ENCODE results near the gene TAPBP. TPM values are rescaled to one million over a fixed set of nuclear protein-coding genes. Genes with fewer than 3 reads are reported as not detected.

TAPBP gene
- total RNA-seq, 1 experiment from 2014 or later = 28.2 TPM

DNA sequence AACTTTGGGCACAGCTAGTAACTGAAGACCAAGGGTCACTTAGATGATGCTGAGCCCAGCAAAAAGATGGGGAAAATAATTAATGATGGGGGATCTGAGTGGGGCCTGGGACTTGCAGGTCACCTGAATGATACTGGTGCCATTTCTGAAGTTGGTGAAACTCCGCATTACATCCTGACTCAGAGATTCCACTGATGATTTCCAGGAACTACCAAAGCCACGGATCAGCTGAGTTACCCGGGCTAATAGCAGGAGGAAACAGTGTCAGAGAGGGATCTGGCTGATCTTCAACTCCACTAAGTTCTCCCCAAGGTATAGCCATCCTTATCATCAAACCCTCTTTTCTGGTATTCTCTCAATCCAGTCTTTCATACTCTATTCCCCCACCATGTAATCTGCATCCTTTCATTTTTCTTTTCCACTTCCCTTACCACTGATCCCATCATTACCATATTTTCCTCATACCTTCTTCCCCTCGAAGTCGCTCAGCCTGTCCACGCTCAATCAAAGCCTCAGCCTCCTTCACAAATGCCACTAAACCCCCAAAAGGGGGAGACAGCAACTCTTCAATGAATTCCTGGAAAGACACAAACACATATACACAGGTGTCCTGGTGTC is 62.4 kb downstream of the TAPBP start:
- DNase-seq = no peak
- H3K23me2 ChIP-seq (ENCODE audit: insufficient read length, low read depth, low read length, poor library complexity, severe bottlenecking) = peaks cover 17% of the 10 kb centered on the region
- no peaks in the 10 kb centered on the region; a peak in 1 of 5 replicates for H3K9me3 Mint-ChIP-seq
- no peaks in the 10 kb centered on the region for H3K79me1 ChIP-seq (ENCODE audit: insufficient read depth, low read depth, low read length, poor library complexity, severe bottlenecking)
- H3K27ac ChIP-seq (ENCODE audit: insufficient read length, low read depth, low read length) = no peak overlapping the region
- H4K8ac ChIP-seq (replicated peaks; ENCODE audit: insufficient read length, low read depth, low read length) = no peak overlapping the region
- no peaks in the 10 kb centered on the region; the same call in 1 of the 2 replicates for H3K4me1 ChIP-seq (ENCODE audit: insufficient read depth, low read length)
- H4K91ac ChIP-seq (ENCODE audit: insufficient read length, low read depth, low read length) = no peak overlapping the region
- H3K36me3 Mint-ChIP-seq (ENCODE audit: insufficient read depth in 1 of 3, low read depth in 3 of 3) = peaks cover 10 to 29% (median 23%) of the 10 kb centered on the region in 3 experiments; a peak in 6 of 7 replicates
- H3T11ph ChIP-seq (ENCODE audit: low read length) = no peak overlapping the region
- H3K4me3 Mint-ChIP-seq = no peak overlapping the region; a peak in 1 of 5 replicates
- H3K56ac ChIP-seq (ENCODE audit: insufficient read length, low read depth, low read length) = no peak overlapping the region
- no peak overlapping the region for H2BK15ac ChIP-seq (ENCODE audit: low read depth, low read length)
- no peaks in the 10 kb centered on the region for H4K20me1 ChIP-seq (ENCODE audit: control insufficient read depth, insufficient read depth, insufficient read length)
- H3K27me3 ChIP-seq (ENCODE audit: insufficient read depth, low read length) = no peaks in the 10 kb centered on the region; the same call in 1 of the 2 replicates
- no peaks in the 10 kb centered on the region for H3K79me2 ChIP-seq (ENCODE audit: insufficient read depth, low read length)
- TF ChIP-seq, protein P1, sequence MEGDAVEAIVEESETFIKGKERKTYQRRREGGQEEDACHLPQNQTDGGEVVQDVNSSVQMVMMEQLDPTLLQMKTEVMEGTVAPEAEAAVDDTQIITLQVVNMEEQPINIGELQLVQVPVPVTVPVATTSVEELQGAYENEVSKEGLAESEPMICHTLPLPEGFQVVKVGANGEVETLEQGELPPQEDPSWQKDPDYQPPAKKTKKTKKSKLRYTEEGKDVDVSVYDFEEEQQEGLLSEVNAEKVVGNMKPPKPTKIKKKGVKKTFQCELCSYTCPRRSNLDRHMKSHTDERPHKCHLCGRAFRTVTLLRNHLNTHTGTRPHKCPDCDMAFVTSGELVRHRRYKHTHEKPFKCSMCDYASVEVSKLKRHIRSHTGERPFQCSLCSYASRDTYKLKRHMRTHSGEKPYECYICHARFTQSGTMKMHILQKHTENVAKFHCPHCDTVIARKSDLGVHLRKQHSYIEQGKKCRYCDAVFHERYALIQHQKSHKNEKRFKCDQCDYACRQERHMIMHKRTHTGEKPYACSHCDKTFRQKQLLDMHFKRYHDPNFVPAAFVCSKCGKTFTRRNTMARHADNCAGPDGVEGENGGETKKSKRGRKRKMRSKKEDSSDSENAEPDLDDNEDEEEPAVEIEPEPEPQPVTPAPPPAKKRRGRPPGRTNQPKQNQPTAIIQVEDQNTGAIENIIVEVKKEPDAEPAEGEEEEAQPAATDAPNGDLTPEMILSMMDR (conservative IDR thresholded peaks at IDR 0.05) = no peak
- no peak overlapping the region for H2BK120ac ChIP-seq (ENCODE audit: low read depth, low read length, poor library complexity, severe bottlenecking)
- H2AFZ ChIP-seq (ENCODE audit: low read length) = no peak overlapping the region
- no peak overlapping the region for H3K9ac ChIP-seq (ENCODE audit: extremely low read depth, insufficient read length, low read length)
- H3K23ac ChIP-seq (ENCODE audit: insufficient read length, low read depth, low read length) = no peak overlapping the region
- H2BK20ac ChIP-seq (ENCODE audit: low read depth, low read length, poor library complexity, severe bottlenecking) = no peak overlapping the region
- H3K27me3 Mint-ChIP-seq (ENCODE audit: low read depth) = peaks cover 23% of the 10 kb centered on the region
- peaks cover 20 to 24% of the 10 kb centered on the region in 2 experiments for H3K4me1 Mint-ChIP-seq
- H3K4me2 ChIP-seq (ENCODE audit: insufficient read depth, insufficient read length, low read length) = no peak overlapping the region
- no peak overlapping the region for H3K14ac ChIP-seq (ENCODE audit: insufficient read depth, low read length)
- no peak overlapping the region for H3K18ac ChIP-seq (ENCODE audit: insufficient read length, low read depth, low read length)
- WGBS (ENCODE audit: extremely low coverage, insufficient read length, low lambda C conversion rate) = 100% methylated on average over 3 of the region's 6 CpGs
- no peak overlapping the region for H2AK5ac ChIP-seq (ENCODE audit: insufficient read length, low read length)
- H3K4ac ChIP-seq (ENCODE audit: low read depth, low read length) = no peak overlapping the region
- no peak overlapping the region for H4K5ac ChIP-seq (ENCODE audit: insufficient read length, low read depth, low read length)
- H2BK12ac ChIP-seq (ENCODE audit: insufficient read length, low read depth, low read length) = no peak overlapping the region
- no peaks in the 10 kb centered on the region for H3K9me3 ChIP-seq (ENCODE audit: control insufficient read depth, low read depth, low read length)
- H3K27ac Mint-ChIP-seq = no peak overlapping the region
- H2BK5ac ChIP-seq (ENCODE audit: insufficient read length, low read length) = no peak overlapping the region

Measured in H9 (cell line).